Measurements from ENCODE around the gene CYFIP1.

The CYFIP1 gene

GRCh38 chr15:22887157-22887951, 92.8 kb downstream of the CYFIP1 start:
- DNase-seq = no peak

- no peak for DNase-seq
Observed at GRCh38 chr15:22885120-22885519, 95.0 kb downstream of the CYFIP1 start.

- DNase-seq = no peak
Observed at GRCh38 chr15:22884344-22884743, 95.8 kb downstream of the CYFIP1 start.

- DNase-seq = no peak
Observed at GRCh38 chr15:22883196-22883595, 97.0 kb downstream of the CYFIP1 start.

- no peak for DNase-seq
Observed at GRCh38 chr15:22881739-22882440, 98.3 kb downstream of the CYFIP1 start.

GRCh38 chr15:22880981-22881738, 99.0 kb downstream of the CYFIP1 start:
- no peak for DNase-seq

GRCh38 chr15:22880068-22880980, 99.8 kb downstream of the CYFIP1 start:
- no peak for DNase-seq

- DNase-seq = no peak
Observed at GRCh38 chr15:22878103-22878502, 102.1 kb downstream of the CYFIP1 start.

- DNase-seq = no peak
Observed at GRCh38 chr15:22877607-22878006, 102.6 kb downstream of the CYFIP1 start.

- DNase-seq = no peak
Observed at GRCh38 chr15:22877117-22877516, 103.1 kb downstream of the CYFIP1 start.

GRCh38 chr15:22874966-22875365, 105.2 kb downstream of the CYFIP1 start:
- no peak for DNase-seq

- no peak for DNase-seq
Observed at GRCh38 chr15:22874256-22874655, 105.9 kb downstream of the CYFIP1 start.

GRCh38 chr15:22873841-22874240, 106.3 kb downstream of the CYFIP1 start:
- no peak for DNase-seq

GRCh38 chr15:22872936-22873701, 107.0 kb downstream of the CYFIP1 start:
- DNase-seq = no peak

- DNase-seq = no peak
Observed at GRCh38 chr15:22871481-22872086, 108.6 kb downstream of the CYFIP1 start.

- DNase-seq = no peak
Observed at GRCh38 chr15:22870865-22871264, 109.3 kb downstream of the CYFIP1 start.

- DNase-seq = no peak
Observed at GRCh38 chr15:22869856-22870255, 110.3 kb downstream of the CYFIP1 start.

GRCh38 chr15:22868928-22869327, 111.2 kb downstream of the CYFIP1 start:
- DNase-seq = no peak

- no peak for DNase-seq
Observed at GRCh38 chr15:22868495-22868894, 111.7 kb downstream of the CYFIP1 start.

GRCh38 chr15:22867886-22868285, 112.3 kb downstream of the CYFIP1 start:
- no peak for DNase-seq

- no peak for DNase-seq
Observed at GRCh38 chr15:22866079-22866478, 114.1 kb downstream of the CYFIP1 start.
